SK-N-MC (cell line): Measurements from ENCODE around the gene RCAN1.
"Not testable (repeated sequence)": the region's sequence is repeated elsewhere in the genome, so short reads cannot be mapped to it uniquely, and the experiment has no call there.

ENCODE experiments used
- DNase-seq: peaks from one replicate; pipeline ENCODE4 v3.0.0-alpha.2; 2011; ENCODE audit warnings: low read depth, low spot score
- H3K27ac ChIP-seq: fragments of 200-600 bp; sonication (generic); 2 replicates; pipeline ENCODE4 v1.5.1; 2016; ENCODE audit warnings: mixed run types
- H3K36me3 ChIP-seq: fragments of 200-600 bp; sonication (generic); 2 replicates; pipeline ENCODE4 v1.6.1; 2017; ENCODE audit warnings: antibody characterized with exemption, low read length, mixed read lengths; ENCODE audit not compliant: insufficient read depth
- H3K4me3 ChIP-seq: fragments of 200-600 bp; sonication (generic); 2 replicates; pipeline ENCODE4 v1.5.1; 2016
- H3K9ac ChIP-seq: fragments of 200-600 bp; sonication (generic); 2 replicates; pipeline ENCODE4 v1.8.0; 2017; ENCODE audit warnings: mixed run types, mixed read lengths; ENCODE audit not compliant: insufficient read length
- H3K9me3 ChIP-seq: fragments of 200-600 bp; sonication (generic); 2 replicates; pipeline ENCODE4 v1.6.1; 2017; ENCODE audit warnings: low read depth, mild to moderate bottlenecking, antibody characterized with exemption, low read length, moderate library complexity, mixed read lengths
- EZH2 ChIP-seq: fragments of 200-600 bp; sonication (generic); IDR thresholded peaks from one replicate; pipeline ENCODE4 v1.6.1; 2017; ENCODE audit warnings: antibody characterized with exemption
- FOXP2 ChIP-seq: optimal IDR thresholded peaks from 2 replicates; pipeline ENCODE3; 2011; ENCODE audit warnings: mild to moderate bottlenecking, moderate library complexity; ENCODE audit not compliant: insufficient read depth; ENCODE audit errors: extremely low read length, control extremely low read depth
- POLR2AphosphoS5 ChIP-seq: IDR thresholded peaks from 2 replicates; pipeline ENCODE4 v1.6.1; 2012; ENCODE audit warnings: mild to moderate bottlenecking, low read depth, low read length, borderline replicate concordance

RCAN1 gene

DNA sequence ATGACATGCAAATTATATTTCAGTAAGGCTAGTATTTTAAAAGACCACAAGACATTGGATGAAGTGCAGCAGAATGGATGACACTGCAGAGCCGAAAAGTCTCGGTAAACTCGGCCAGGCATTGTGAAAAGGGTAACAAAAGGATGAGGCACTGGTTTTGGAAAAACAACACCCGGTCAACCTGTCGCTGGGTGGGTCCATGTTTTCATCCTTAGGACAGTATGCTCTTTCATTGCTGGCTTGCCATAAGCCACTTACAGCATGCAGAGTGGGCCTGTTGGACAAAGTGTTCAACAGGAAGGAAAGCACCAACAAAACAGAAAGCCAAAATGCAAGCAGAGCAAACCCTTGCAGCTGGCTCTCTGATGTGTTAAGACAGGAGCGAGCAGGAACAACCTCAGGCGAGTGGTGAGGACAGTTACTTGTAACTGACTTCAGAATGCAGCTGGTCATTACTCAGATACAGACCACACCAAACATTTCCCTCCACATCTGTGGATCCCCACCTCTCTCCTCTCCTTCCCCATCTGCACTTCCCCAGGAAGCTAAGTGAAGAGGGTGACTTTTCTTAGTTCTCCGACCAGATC lies 2.9 kb upstream of the RCAN1 start:
- no peak for TF ChIP-seq EZH2
- no peak for TF ChIP-seq POLR2AphosphoS5
- no peak for TF ChIP-seq FOXP2
- DNase-seq: no peak
- Histone ChIP-seq H3K27ac (no peak overlapping the region), H3K9me3 (no peaks in the 10 kb centered on the region), H3K36me3 (no peaks in the 10 kb centered on the region), H3K9ac (no peak overlapping the region), H3K4me3 (no peak overlapping the region)

GRCh38 chr21:34615487-34615814 lies 538 bp upstream of the RCAN1 start:
- Histone ChIP-seq H3K9me3 (no peaks in the 10 kb centered on the region), H3K4me3 (peak overlapping the region; percentile 85), H3K36me3 (no peaks in the 10 kb centered on the region), H3K27ac (no peak overlapping the region), H3K9ac (no peak overlapping the region)
- DNase-seq: no peak
- no peak for TF ChIP-seq EZH2
- no peak for TF ChIP-seq FOXP2
- no peak for TF ChIP-seq POLR2AphosphoS5

GRCh38 chr21:34613679-34614627 lies 960 bp downstream of the RCAN1 start:
- H3K27ac ChIP-seq: no peak overlapping the region
- no peak for TF ChIP-seq FOXP2
- peak overlapping the region; percentile 85 for H3K4me3 ChIP-seq
- DNase-seq: no peak
- no peaks in the 10 kb centered on the region for H3K9me3 ChIP-seq
- no peak overlapping the region for H3K9ac ChIP-seq
- H3K36me3 ChIP-seq: no peaks in the 10 kb centered on the region

DNA sequence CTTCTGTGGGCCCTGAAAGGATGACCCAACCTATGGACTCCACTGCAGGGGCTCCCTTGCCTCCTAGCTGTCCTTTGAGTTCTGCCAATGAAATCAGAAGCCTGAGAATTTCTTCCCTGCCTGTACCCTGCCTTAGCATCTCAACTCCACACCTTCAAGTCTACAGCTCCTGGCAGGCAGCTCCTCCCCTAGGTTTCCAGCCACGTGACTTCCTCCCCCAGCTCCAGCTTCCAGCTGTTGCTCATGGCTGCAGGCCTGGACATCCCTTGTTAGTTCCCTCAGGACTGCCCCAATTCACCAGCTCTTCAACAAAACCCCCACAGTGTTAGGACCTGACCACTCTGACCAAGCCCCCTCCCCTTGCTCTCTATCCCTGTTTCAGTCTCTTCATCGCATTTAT lies 2.4 kb downstream of the RCAN1 start:
- Histone ChIP-seq H3K36me3 (no peaks in the 10 kb centered on the region), H3K9me3 (no peaks in the 10 kb centered on the region), H3K9ac (no peak overlapping the region), H3K4me3 (no peak overlapping the region), H3K27ac (no peak overlapping the region)
- no peak for DNase-seq
- TF ChIP-seq EZH2 (no peak), POLR2AphosphoS5 (no peak), FOXP2 (no peak)

GRCh38 chr21:34612056-34612455 lies 2.9 kb downstream of the RCAN1 start:
- Histone ChIP-seq H3K4me3 (no peak overlapping the region), H3K9me3 (no peaks in the 10 kb centered on the region), H3K27ac (no peak overlapping the region), H3K9ac (no peak overlapping the region), H3K36me3 (no peaks in the 10 kb centered on the region)
- TF ChIP-seq EZH2 (no peak), FOXP2 (no peak), POLR2AphosphoS5 (no peak)
- no peak for DNase-seq

- Histone ChIP-seq H3K9ac (no peak overlapping the region), H3K36me3 (no peaks in the 10 kb centered on the region), H3K27ac (no peak overlapping the region), H3K9me3 (no peaks in the 10 kb centered on the region), H3K4me3 (no peak overlapping the region)
- no peak for DNase-seq
- TF ChIP-seq POLR2AphosphoS5 (no peak), FOXP2 (no peak), EZH2 (no peak)
Measured at GRCh38 chr21:34611528-34611927, 3.4 kb downstream of the RCAN1 start.

DNA sequence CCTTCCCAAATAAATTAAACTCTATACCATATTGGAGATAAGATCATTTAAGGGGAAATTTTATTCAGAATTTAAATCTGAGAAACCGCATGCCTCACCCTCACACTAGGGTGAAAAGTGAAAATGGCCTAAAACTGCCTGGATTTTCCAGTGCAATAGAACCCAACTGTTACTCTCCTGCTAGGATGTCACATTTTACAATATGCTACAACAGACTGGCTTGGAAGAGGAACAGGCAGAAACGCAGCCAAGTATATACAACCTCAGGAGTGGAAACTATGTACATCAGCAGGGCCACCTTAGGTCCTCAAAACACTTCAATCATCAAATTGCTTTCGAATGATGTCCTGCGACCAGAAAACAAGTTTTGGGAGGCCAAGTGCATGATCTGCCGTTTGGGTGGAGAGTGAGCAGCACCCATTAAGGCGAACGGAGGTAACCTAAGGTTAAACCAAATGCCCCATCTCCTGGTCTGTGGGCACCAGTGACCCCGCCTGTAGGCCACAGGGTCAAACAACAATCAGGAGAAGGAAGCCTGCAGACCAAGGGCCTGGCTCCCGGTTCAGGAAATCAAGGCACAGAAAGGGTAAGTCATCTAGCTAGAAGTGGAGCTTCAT lies 4.9 kb downstream of the RCAN1 start:
- no peak for DNase-seq
- no peaks in the 10 kb centered on the region for H3K36me3 ChIP-seq
- H3K4me3 ChIP-seq: no peak overlapping the region
- H3K9me3 ChIP-seq: no peaks in the 10 kb centered on the region
- H3K27ac ChIP-seq: no peak overlapping the region
- TF ChIP-seq FOXP2 (no peak), EZH2 (no peak), POLR2AphosphoS5 (no peak)
- no peak overlapping the region for H3K9ac ChIP-seq

GRCh38 chr21:34609244-34609932 lies 5.5 kb downstream of the RCAN1 start:
- H3K9ac ChIP-seq: no peak overlapping the region
- H3K4me3 ChIP-seq: no peak overlapping the region
- no peak overlapping the region for H3K27ac ChIP-seq
- TF ChIP-seq EZH2: no peak
- no peak for TF ChIP-seq POLR2AphosphoS5
- TF ChIP-seq FOXP2: no peak
- no peaks in the 10 kb centered on the region for H3K36me3 ChIP-seq
- H3K9me3 ChIP-seq: no peaks in the 10 kb centered on the region
- DNase-seq: no peak

GRCh38 chr21:34607376-34607775 lies 7.5 kb downstream of the RCAN1 start:
- H3K9me3 ChIP-seq, H3K27ac ChIP-seq, H3K36me3 ChIP-seq, DNase-seq, H3K4me3 ChIP-seq, H3K9ac ChIP-seq: not testable (repeated sequence)
